ENCODE measurements around the gene CPNE6. TPM values are rescaled to one million over a fixed set of nuclear protein-coding genes. Genes with fewer than 3 reads are reported as not detected.
"Not testable (repeated sequence)": the region's sequence is repeated elsewhere in the genome, so short reads cannot be mapped to it uniquely, and the experiment has no call there.

CPNE6 gene
- total and polyA plus RNA-seq, 5 donors from 2014 or later: not detected

DNA sequence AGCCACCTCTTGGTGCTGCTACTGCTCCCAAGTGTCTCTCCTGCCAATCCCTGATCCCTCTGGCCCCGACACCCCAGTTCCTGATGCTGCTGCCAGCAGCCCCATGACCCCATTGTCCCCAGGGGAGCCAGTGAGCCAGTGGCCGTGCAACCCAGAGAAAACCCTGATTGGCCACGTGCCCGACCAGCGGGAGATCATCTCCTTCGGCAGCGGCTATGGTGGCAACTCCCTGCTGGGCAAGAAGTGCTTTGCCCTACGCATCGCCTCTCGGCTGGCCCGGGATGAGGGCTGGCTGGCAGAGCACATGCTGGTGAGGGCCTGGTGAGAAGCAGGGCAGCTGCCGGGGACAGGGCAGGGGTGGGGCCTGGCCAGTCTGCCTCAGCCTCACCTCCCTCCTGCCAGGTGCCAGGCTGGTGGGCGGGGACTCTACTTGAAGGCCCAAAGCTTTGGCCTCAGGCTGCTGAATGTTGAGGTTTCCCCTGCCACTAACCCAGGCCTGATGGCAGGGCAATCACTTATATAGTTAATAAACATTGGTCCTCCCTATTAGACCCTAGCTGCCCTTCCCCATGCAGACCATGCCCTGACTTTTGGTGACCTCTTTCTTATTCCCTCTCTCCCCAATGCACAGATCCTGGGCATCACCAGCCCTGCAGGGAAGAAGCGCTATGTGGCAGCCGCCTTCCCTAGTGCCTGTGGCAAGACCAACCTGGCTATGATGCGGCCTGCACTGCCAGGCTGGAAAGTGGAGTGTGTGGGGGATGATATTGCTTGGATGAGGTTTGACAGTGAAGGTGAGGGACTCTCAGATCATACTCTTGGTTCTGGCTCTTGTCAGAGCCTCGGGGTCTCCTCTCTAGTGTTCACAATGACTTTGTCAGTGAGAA lies 27.8 kb downstream of the CPNE6 start:
- Mint-ChIP-seq H3K4me3 (peak overlapping the region in 1 of 4 donors; percentile 47), H3K4me1 (peaks cover 4 to 24% (median 12%) of the 10 kb centered on the region in 4 donors), H3K9me3 (no peaks in the 10 kb centered on the region), H3K36me3 (peaks cover 36% of the 10 kb centered on the region), H3K27ac (no peak overlapping the region), H3K27me3 (no peaks in the 10 kb centered on the region)
- H3K27me3 ChIP-seq (ENCODE audit: control insufficient read depth, insufficient read depth, low read length): no peaks in the 10 kb centered on the region
- no peak for DNase-seq
- H3K27ac ChIP-seq (ENCODE audit: insufficient read depth, low read length, poor library complexity, severe bottlenecking): no peak overlapping the region
- no peak for ATAC-seq (ENCODE audit: low read depth in 2 of 2)
- H3K36me3 ChIP-seq (ENCODE audit: control insufficient read depth, insufficient read depth, low read length): peaks cover 38% of the 10 kb centered on the region
- peaks cover 11% of the 10 kb centered on the region for H3K4me1 ChIP-seq (ENCODE audit: control insufficient read depth, insufficient read depth, low read length, poor library complexity, severe bottlenecking)
- no peaks in the 10 kb centered on the region for H3K9me3 ChIP-seq (ENCODE audit: control insufficient read depth in 2 of 2, low read length in 2 of 2)
- H3K4me3 ChIP-seq (ENCODE audit: low read depth, low read length): no peak overlapping the region

- DNase-seq: no peak
- peaks cover 45% of the 10 kb centered on the region for H3K36me3 Mint-ChIP-seq
- H3K27me3 Mint-ChIP-seq: no peaks in the 10 kb centered on the region
- H3K27ac Mint-ChIP-seq: peak overlapping the region in 1 of 3 donors; percentile 78
- H3K9me3 Mint-ChIP-seq: peaks cover 0 to 1% (median 0%) of the 10 kb centered on the region in 7 donors
- H3K9me3 ChIP-seq (ENCODE audit: control insufficient read depth in 2 of 2, low read length in 2 of 2): no peaks in the 10 kb centered on the region
- no peak for ATAC-seq (ENCODE audit: low read depth in 2 of 2)
- H3K27me3 ChIP-seq (ENCODE audit: control insufficient read depth, insufficient read depth, low read length): no peaks in the 10 kb centered on the region
- H3K27ac ChIP-seq (ENCODE audit: insufficient read depth, low read length, poor library complexity, severe bottlenecking): no peak overlapping the region
- H3K4me3 Mint-ChIP-seq: no peak overlapping the region
- H3K4me3 ChIP-seq (ENCODE audit: low read depth, low read length): no peak overlapping the region
- peaks cover 7% of the 10 kb centered on the region for H3K4me1 ChIP-seq (ENCODE audit: control insufficient read depth, insufficient read depth, low read length, poor library complexity, severe bottlenecking)
- H3K4me1 Mint-ChIP-seq: peaks cover 4 to 17% (median 9%) of the 10 kb centered on the region in 4 donors
- H3K36me3 ChIP-seq (ENCODE audit: control insufficient read depth, insufficient read depth, low read length): peaks cover 43% of the 10 kb centered on the region
Measured at GRCh38 chr14:24100197-24100981, 29.0 kb downstream of the CPNE6 start.

- Histone ChIP-seq H3K27ac (ENCODE audit: insufficient read depth, low read length, poor library complexity, severe bottlenecking) (no peak overlapping the region), H3K4me1 (ENCODE audit: control insufficient read depth, insufficient read depth, low read length, poor library complexity, severe bottlenecking) (peaks cover under 1% of the 10 kb centered on the region), H3K9me3 (ENCODE audit: control insufficient read depth in 2 of 2, low read length in 2 of 2) (no peaks in the 10 kb centered on the region), H3K4me3 (ENCODE audit: low read depth, low read length) (no peak overlapping the region), H3K36me3 (ENCODE audit: control insufficient read depth, insufficient read depth, low read length) (peaks cover 43% of the 10 kb centered on the region), H3K27me3 (ENCODE audit: control insufficient read depth, insufficient read depth, low read length) (no peaks in the 10 kb centered on the region)
- Mint-ChIP-seq H3K27me3 (no peaks in the 10 kb centered on the region), H3K27ac (peak overlapping the region in 1 of 3 donors; percentile 78), H3K9me3 (peaks cover 0 to 1% (median 0%) of the 10 kb centered on the region in 7 donors), H3K4me1 (peaks cover 0 to 12% (median 4%) of the 10 kb centered on the region in 4 donors), H3K4me3 (peak overlapping the region in 1 of 4 donors; percentile 1), H3K36me3 (peaks cover 45% of the 10 kb centered on the region)
- DNase-seq (no peak), ATAC-seq (ENCODE audit: low read depth in 2 of 2) (no peak)
Measured at GRCh38 chr14:24100982-24101494, 29.7 kb downstream of the CPNE6 start.

DNA sequence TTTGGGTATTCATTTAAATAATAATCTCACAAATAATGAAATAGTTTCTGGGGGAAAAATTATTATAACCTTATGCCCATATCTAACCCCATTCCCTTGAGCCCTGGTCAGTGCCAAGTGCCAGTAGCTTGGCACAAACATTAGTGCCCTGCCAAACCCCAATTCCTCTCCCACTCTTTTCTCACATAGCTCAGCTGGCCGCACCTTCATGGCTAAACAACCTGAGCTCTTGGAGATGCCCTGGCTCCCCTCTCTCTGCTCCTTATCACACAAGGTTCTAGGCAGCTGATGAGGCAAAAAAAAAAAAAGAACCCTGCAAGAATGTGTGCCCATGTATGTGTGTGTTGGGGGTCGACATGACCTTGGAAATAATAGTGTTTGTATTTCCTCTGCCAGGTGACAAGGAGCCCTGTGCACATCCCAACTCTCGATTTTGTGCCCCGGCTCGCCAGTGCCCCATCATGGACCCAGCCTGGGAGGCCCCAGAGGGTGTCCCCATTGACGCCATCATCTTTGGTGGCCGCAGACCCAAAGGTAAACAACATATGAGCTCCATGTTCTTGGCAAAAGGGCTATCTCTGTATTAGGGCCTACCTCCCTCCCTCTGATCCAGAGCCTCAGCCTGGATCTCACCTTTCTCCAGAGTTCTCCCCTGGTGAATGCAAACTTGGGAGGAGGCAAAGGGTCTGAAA lies 31.1 kb downstream of the CPNE6 start:
- Mint-ChIP-seq H3K36me3 (peaks cover 45% of the 10 kb centered on the region), H3K4me1 (peaks cover under 1 to 5% (median 3%) of the 10 kb centered on the region in 4 donors), H3K27me3 (no peaks in the 10 kb centered on the region), H3K27ac (no peak overlapping the region), H3K9me3 (peaks cover 0 to 1% (median 0%) of the 10 kb centered on the region in 7 donors), H3K4me3 (no peak overlapping the region)
- H3K9me3 ChIP-seq (ENCODE audit: control insufficient read depth in 2 of 2, low read length in 2 of 2): no peaks in the 10 kb centered on the region
- H3K36me3 ChIP-seq (ENCODE audit: control insufficient read depth, insufficient read depth, low read length): peaks cover 40% of the 10 kb centered on the region
- H3K27ac ChIP-seq (ENCODE audit: insufficient read depth, low read length, poor library complexity, severe bottlenecking): no peak overlapping the region
- no peak for ATAC-seq (ENCODE audit: low read depth in 2 of 2)
- no peaks in the 10 kb centered on the region for H3K4me1 ChIP-seq (ENCODE audit: control insufficient read depth, insufficient read depth, low read length, poor library complexity, severe bottlenecking)
- no peak overlapping the region for H3K4me3 ChIP-seq (ENCODE audit: low read depth, low read length)
- DNase-seq: no peak
- no peaks in the 10 kb centered on the region for H3K27me3 ChIP-seq (ENCODE audit: control insufficient read depth, insufficient read depth, low read length)

DNA sequence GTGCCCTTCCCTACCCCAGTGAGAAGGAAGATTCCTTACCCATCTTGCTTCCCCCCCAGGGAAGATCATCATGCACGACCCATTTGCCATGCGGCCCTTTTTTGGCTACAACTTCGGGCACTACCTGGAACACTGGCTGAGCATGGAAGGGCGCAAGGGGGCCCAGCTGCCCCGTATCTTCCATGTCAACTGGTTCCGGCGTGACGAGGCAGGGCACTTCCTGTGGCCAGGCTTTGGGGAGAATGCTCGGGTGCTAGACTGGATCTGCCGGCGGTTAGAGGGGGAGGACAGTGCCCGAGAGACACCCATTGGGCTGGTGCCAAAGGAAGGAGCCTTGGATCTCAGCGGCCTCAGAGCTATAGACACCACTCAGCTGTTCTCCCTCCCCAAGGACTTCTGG lies 32.1 kb downstream of the CPNE6 start:
- no peak overlapping the region for H3K27ac ChIP-seq (ENCODE audit: insufficient read depth, low read length, poor library complexity, severe bottlenecking)
- no peak for DNase-seq
- Mint-ChIP-seq H3K4me3 (peak overlapping the region in 1 of 4 donors; percentile 54), H3K4me1 (peaks cover 3 to 12% (median 7%) of the 10 kb centered on the region in 4 donors), H3K27ac (no peak overlapping the region), H3K27me3 (no peaks in the 10 kb centered on the region), H3K9me3 (peaks cover 0 to 1% (median 0%) of the 10 kb centered on the region in 7 donors), H3K36me3 (peaks cover 41% of the 10 kb centered on the region)
- H3K9me3 ChIP-seq (ENCODE audit: control insufficient read depth in 2 of 2, low read length in 2 of 2): no peaks in the 10 kb centered on the region
- H3K36me3 ChIP-seq (ENCODE audit: control insufficient read depth, insufficient read depth, low read length): peaks cover 33% of the 10 kb centered on the region
- H3K4me1 ChIP-seq (ENCODE audit: control insufficient read depth, insufficient read depth, low read length, poor library complexity, severe bottlenecking): peaks cover under 1% of the 10 kb centered on the region
- no peaks in the 10 kb centered on the region for H3K27me3 ChIP-seq (ENCODE audit: control insufficient read depth, insufficient read depth, low read length)
- ATAC-seq (ENCODE audit: low read depth in 2 of 2): no peak
- H3K4me3 ChIP-seq (ENCODE audit: low read depth, low read length): no peak overlapping the region

DNA sequence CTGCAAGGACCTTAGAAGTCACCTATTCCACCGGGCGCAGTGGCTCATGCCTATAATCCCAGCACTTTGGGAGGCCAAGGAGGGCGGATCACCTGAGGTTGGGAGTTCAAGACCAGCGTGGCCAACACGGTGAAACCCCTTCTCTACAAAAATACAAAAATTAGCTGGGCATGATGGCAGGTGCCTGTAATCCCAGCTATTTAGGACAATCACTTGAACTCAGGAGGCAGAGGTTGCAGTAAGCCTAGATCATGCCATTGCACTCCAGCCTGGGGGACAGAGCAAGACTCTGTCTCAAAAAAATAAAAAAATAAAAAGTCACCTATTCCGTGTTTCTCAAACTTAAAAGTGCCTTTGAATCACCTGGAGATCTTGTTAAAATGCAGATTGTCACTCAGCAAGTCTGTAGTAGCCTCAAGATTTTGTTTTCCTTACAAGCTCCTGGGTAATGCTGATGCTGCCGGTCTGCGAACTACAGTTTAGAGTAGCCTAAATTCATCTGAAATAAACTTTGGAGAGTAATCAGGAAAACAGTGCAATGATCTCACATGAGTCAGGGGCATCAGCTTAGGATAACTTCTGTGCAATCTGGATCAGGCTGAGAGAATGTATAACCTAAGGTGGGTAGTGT lies 34.4 kb downstream of the CPNE6 start:
- Mint-ChIP-seq H3K4me1 (peaks cover 9 to 21% (median 13%) of the 10 kb centered on the region in 4 donors), H3K36me3 (peaks cover 33% of the 10 kb centered on the region), H3K27ac (peak overlapping the region in 2 of 3 donors; percentile 9 to 17)
- H3K27ac ChIP-seq (ENCODE audit: insufficient read depth, low read length, poor library complexity, severe bottlenecking); H3K27me3 Mint-ChIP-seq; H3K27me3 ChIP-seq (ENCODE audit: control insufficient read depth, insufficient read depth, low read length); ATAC-seq (ENCODE audit: low read depth in 2 of 2); DNase-seq; H3K4me3 ChIP-seq (ENCODE audit: low read depth, low read length); H3K4me3 Mint-ChIP-seq; H3K4me1 ChIP-seq (ENCODE audit: control insufficient read depth, insufficient read depth, low read length, poor library complexity, severe bottlenecking); H3K9me3 Mint-ChIP-seq; H3K9me3 ChIP-seq (ENCODE audit: control insufficient read depth in 2 of 2, low read length in 2 of 2): not testable (repeated sequence)
- H3K36me3 ChIP-seq (ENCODE audit: control insufficient read depth, insufficient read depth, low read length): peaks cover 19% of the 10 kb centered on the region
